GM12878 (cell line): ENCODE data around the gene DMAP1. TPM values are rescaled to one million over a fixed set of nuclear protein-coding genes. Genes with fewer than 3 reads are reported as not detected.

ENCODE experiments used
- ATAC-seq: fragments of 200-7000 bp; cut with Tn5 transposase; 3 replicates; pipeline ENCODE4 v1.9.1; 2020; ENCODE audit warnings: mild to moderate bottlenecking, moderate library complexity
- BruUV-seq: library from RNA; stranded (reverse); fragments of 400-500 nt; replicated peaks from 2 replicates; lab custom pipeline; 2021; lab: Mats Ljungman, UMichigan
- CTCF ChIA-PET: fragments of 300-600 bp; sonication (Branson Sonifier 250); formaldehyde crosslinking; extraction: SDS; loops from one replicate; lab custom pipeline; 2021; ENCODE audit warnings: inconsistent platforms; lab: Yijun Ruan, JAX
- POLR2A ChIA-PET: fragments of 350-600 bp; formaldehyde crosslinking; extraction: SDS; loops from one replicate; lab custom pipeline; 2021; ENCODE audit warnings: inconsistent platforms; lab: Charles Lee
- RAD21 ChIA-PET: fragments of 300-600 bp; sonication (Branson Sonifier 250); formaldehyde crosslinking; loops from one replicate; lab custom pipeline; 2023; ENCODE audit warnings: antibody characterized with exemption; ENCODE audit not compliant: unreplicated experiment; lab: Charles Lee
- SMC1A ChIA-PET: fragments of 300-600 bp; sonication (Branson Sonifier 250); formaldehyde crosslinking; loops from one replicate; lab custom pipeline; 2023; ENCODE audit not compliant: unreplicated experiment, uncharacterized antibody; lab: Charles Lee
- DNase-seq: peaks from one replicate; pipeline ENCODE4 v3.0.0-alpha.2; 2011; ENCODE audit warnings: low read depth, low spot score
- FAIRE-seq: peaks from 3 replicates; lab custom pipeline; 2011; peaks lifted over from hg19 to GRCh38; lab: Jason Lieb, UNC
- H2AFZ ChIP-seq: 2 replicates; pipeline ENCODE4 v1.6.0; 2011; ENCODE audit warnings: low read depth, low read length, control low read depth; ENCODE audit not compliant: control insufficient read depth
- H3K27ac ChIP-seq: 2 replicates; pipeline ENCODE4 v1.5.1; 2011; ENCODE audit warnings: control low read depth; ENCODE audit not compliant: control insufficient read depth, insufficient read depth
- H3K27me3 ChIP-seq, 2 experiments: replicated peaks in 1 of 2; 2 replicates each; pipeline versions ENCODE4 v1.6.0 to v1.6.1; 2011; ENCODE audit warnings: low read length in 1 of 2; ENCODE audit not compliant: control insufficient read depth in 2 of 2, insufficient read depth in 2 of 2
- H3K36me3 ChIP-seq, 2 experiments: 2 replicates each; pipeline ENCODE4 v1.5.1; 2011; ENCODE audit warnings: low read length in 1 of 2; ENCODE audit not compliant: control insufficient read depth in 2 of 2, insufficient read depth in 2 of 2
- H3K4me1 ChIP-seq: 2 replicates; pipeline ENCODE4 v1.6.1; 2011; ENCODE audit warnings: mild to moderate bottlenecking, low read length, moderate library complexity, mixed read lengths; ENCODE audit not compliant: control insufficient read depth, insufficient read depth
- H3K4me2 ChIP-seq: 2 replicates; pipeline ENCODE4 v1.6.0; 2011; ENCODE audit warnings: control low read depth; ENCODE audit not compliant: control insufficient read depth, insufficient read depth
- H3K4me3 ChIP-seq: fragments of 200-600 bp; sonication (generic); 2 replicates; pipeline ENCODE4 v1.5.1; 2016
- H3K79me2 ChIP-seq: 2 replicates; pipeline ENCODE4 v1.6.0; 2011; ENCODE audit warnings: low read length; ENCODE audit not compliant: control insufficient read depth, insufficient read depth
- H3K9ac ChIP-seq: 2 replicates; pipeline ENCODE4 v1.8.0; 2011; ENCODE audit warnings: low read length, control low read depth, mixed read lengths; ENCODE audit not compliant: control insufficient read depth, insufficient read depth
- H3K9me3 ChIP-seq: replicated peaks from 3 replicates; pipeline ENCODE4 v1.5.1; 2011; ENCODE audit warnings: mild to moderate bottlenecking, low read length; ENCODE audit not compliant: control insufficient read depth, insufficient read depth
- H4K20me1 ChIP-seq: 2 replicates; pipeline ENCODE4 v1.6.0; 2011; ENCODE audit not compliant: control insufficient read depth, insufficient read depth
- BRCA1 ChIP-seq: IDR thresholded peaks from 2 replicates; pipeline ENCODE4 v1.6.1; 2011; ENCODE audit warnings: low read depth, low read length, improper control_type of control experiment
- NR2F1 ChIP-seq: fragments of 450-650 bp; conservative IDR thresholded peaks from 2 replicates; pipeline ENCODE4 v1.6.1; 2017; ENCODE audit warnings: mild to moderate bottlenecking
- RAD51 ChIP-seq: fragments of 450-650 bp; IDR thresholded peaks from 2 replicates; pipeline ENCODE4 v1.6.1; 2016; ENCODE audit warnings: moderate library complexity, mild to moderate bottlenecking, inconsistent platforms
- SIX5 ChIP-seq: IDR thresholded peaks from 2 replicates; pipeline ENCODE4 v1.6.1; 2011; ENCODE audit warnings: mild to moderate bottlenecking, low read depth, low read length, moderate library complexity; ENCODE audit not compliant: severe bottlenecking
- SREBF1 ChIP-seq: IDR thresholded peaks from 2 replicates; pipeline ENCODE4 v1.6.1; 2012; ENCODE audit warnings: mild to moderate bottlenecking, low read length
- TCF12 ChIP-seq: IDR thresholded peaks from 2 replicates; pipeline ENCODE4 v1.6.1; 2011; ENCODE audit warnings: low read depth, mild to moderate bottlenecking, low read length
- ZNF622 ChIP-seq: fragments of 450-650 bp; IDR thresholded peaks from 2 replicates; pipeline ENCODE4 v1.6.1; 2017; ENCODE audit warnings: mild to moderate bottlenecking, inconsistent platforms
- WGBS: methylation state at CpG from one replicate; pipeline ENCODE4 v1.1.6; 2016; ENCODE audit warnings: low lambda C conversion rate; ENCODE audit not compliant: insufficient replicate concordance, insufficient coverage; ENCODE audit errors: missing lambda C conversion rate; 5-methylcytosine and 5-hydroxymethylcytosine counted together
- in situ Hi-C: fragments of 300-500 bp; cut with MboI; formaldehyde crosslinking; loops from 9 replicates; pipeline ENCODE4 v1.14.3; 2018; ENCODE audit warnings: mixed read lengths
- intact Hi-C: fragments of 100-400 bp; cut with micrococcal nuclease; formaldehyde crosslinking; loops from one replicate; pipeline ENCODE4 v1.14.2; 2022; ENCODE audit not compliant: unreplicated experiment
- polyA plus RNA-seq, 11 experiments: library from polyadenylated mRNA; depleted of rRNA in 4 of 11; unstranded in 6 of 11; stranded (reverse) in 5 of 11; fragments of >200 nt; fragmentation: Nextera tagmentation in 4 of 11; fragmentation: Illumina TruSeq in 1 of 11; extraction: Ambion mirVana in 4 of 11; extraction: Trizol in 1 of 11; gene quantifications; 1 replicate in 1 of 11; 2 replicates in 10 of 11; pipeline versions ENCODE4 v1.2.1 to v1.2.3, GENCODE V29; 2011 to 2016; ENCODE audit warnings: inconsistent platforms in 2 of 11, missing spikeins in 2 of 11, low read depth in 1 of 11
- total RNA-seq, 4 experiments: library from RNA; depleted of rRNA in 3 of 4; stranded (reverse); fragments of >200 nt in 3 of 4; fragmentation: Illumina TruSeq in 1 of 4; extraction: Trizol in 1 of 4; gene quantifications; 2 replicates each; pipeline versions ENCODE4 v1.2.1 to v1.2.3, GENCODE V29; 2013 to 2021
- TF ChIP-seq, protein P1 (sequence below): fragments of 450-650 bp; IDR thresholded peaks from 2 replicates; pipeline ENCODE4 v1.6.1; 2017; ENCODE audit warnings: mild to moderate bottlenecking, low read depth, inconsistent platforms; ENCODE audit not compliant: poor library complexity, severe bottlenecking

DMAP1 gene
- total and polyA plus RNA-seq, 10 of the 15 experiments (the other 5 are each of a cell fraction or from before 2014, with no cell fraction given): 1.9 to 59.1 (median 37.7) TPM

DNA sequence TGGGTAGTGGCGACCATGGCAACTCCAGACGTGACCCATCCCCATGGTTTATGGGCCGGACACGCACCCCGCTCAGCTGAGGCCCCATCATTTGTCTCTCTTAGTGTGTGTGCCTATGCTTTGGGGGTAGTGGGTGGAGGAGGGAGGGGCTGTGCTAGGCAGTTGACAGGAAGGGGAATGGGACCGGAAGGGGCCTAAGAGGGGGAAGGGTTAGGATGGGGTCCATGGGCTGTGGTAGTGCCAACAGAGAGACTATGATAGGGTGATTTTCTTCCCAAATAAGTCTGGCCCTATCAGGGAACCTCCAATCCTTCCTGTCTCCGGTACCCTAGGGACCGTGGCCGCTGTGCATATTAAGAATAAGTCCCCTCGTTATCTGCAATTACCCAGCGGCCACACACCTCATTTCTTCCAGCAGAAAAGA lies 9.9 kb downstream of the DMAP1 start:
- DNase-seq: no peak
- TF ChIP-seq SIX5: no peak
- no peak for TF ChIP-seq ZNF622
- RAD21 ChIA-PET: no interaction called here
- SMC1A ChIA-PET: no interaction called here
- Histone ChIP-seq H3K9ac (no peak overlapping the region), H3K4me1 (peaks cover 7% of the 10 kb centered on the region), H3K36me3 (peaks cover 4 to 24% of the 10 kb centered on the region in 2 experiments; a peak in 3 of 4 replicates), H3K9me3 (no peaks in the 10 kb centered on the region), H3K4me2 (no peak overlapping the region), H4K20me1 (no peaks in the 10 kb centered on the region), H3K27ac (no peak overlapping the region), H3K27me3 (no peaks in the 10 kb centered on the region), H2AFZ (no peak overlapping the region), H3K79me2 (no peaks in the 10 kb centered on the region), H3K4me3 (no peak overlapping the region)
- CTCF ChIA-PET: no interaction called here
- POLR2A ChIA-PET: no interaction called here
- 88% methylated on average over 11 of the region's 11 CpGs for WGBS
- in situ Hi-C loops (no loop called here), intact Hi-C loops (no loop called here)
- ATAC-seq: no peak
- FAIRE-seq: no peak
- no TSS peak for BruUV-seq

DNA sequence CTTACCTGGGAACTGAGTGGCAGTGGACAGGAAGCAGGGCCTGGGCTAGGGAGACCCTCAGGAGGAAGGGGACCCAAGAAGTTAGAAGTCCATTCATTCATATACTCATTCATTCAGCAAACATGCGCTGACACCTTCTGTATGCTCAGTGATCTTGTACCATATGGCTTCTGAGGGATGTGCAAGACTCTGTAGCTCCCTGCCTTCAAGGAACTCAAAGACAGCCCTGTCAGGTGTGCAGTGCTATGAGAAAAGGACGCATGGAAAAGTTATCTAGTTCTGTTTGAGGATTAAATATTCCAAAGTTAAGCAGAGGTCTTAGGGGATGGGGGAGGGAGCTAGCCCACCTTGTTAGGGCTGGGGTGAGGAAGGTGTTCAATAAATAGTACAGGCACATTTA lies 12.5 kb downstream of the DMAP1 start:
- H3K79me2 ChIP-seq: no peaks in the 10 kb centered on the region
- no peaks in the 10 kb centered on the region for H3K27me3 ChIP-seq
- no peak for TF ChIP-seq RAD51
- TF ChIP-seq, protein P1, sequence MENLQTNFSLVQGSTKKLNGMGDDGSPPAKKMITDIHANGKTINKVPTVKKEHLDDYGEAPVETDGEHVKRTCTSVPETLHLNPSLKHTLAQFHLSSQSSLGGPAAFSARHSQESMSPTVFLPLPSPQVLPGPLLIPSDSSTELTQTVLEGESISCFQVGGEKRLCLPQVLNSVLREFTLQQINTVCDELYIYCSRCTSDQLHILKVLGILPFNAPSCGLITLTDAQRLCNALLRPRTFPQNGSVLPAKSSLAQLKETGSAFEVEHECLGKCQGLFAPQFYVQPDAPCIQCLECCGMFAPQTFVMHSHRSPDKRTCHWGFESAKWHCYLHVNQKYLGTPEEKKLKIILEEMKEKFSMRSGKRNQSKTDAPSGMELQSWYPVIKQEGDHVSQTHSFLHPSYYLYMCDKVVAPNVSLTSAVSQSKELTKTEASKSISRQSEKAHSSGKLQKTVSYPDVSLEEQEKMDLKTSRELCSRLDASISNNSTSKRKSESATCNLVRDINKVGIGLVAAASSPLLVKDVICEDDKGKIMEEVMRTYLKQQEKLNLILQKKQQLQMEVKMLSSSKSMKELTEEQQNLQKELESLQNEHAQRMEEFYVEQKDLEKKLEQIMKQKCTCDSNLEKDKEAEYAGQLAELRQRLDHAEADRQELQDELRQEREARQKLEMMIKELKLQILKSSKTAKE: no peak
- no peak for TF ChIP-seq SREBF1
- no peak for TF ChIP-seq BRCA1
- no peak for TF ChIP-seq NR2F1
- TF ChIP-seq TCF12: no peak
- 50% methylated on average over 2 of the region's 2 CpGs for WGBS
- no peaks in the 10 kb centered on the region for H3K9me3 ChIP-seq
- ChIA-PET SMC1A (interaction anchor here (1.6 to 2.5 kb wide), 2 partner anchors 8 to 13 kb away, joined by 5 to 8 read pairs; partner anchors contain the start of gene DMAP1), CTCF (interaction anchor here (1.2 to 3.2 kb wide), 2 partner anchors 8 to 13 kb away, joined by 4 to 20 read pairs; partner anchors contain the start of gene DMAP1), RAD21 (no interaction called here), POLR2A (no interaction called here)
- DNase-seq (no peak), FAIRE-seq (no peak), ATAC-seq (no peak)
- in situ Hi-C loops: no loop called here
- H3K4me2 ChIP-seq: no peak overlapping the region
- H3K9ac ChIP-seq: no peak overlapping the region
- intact Hi-C loops: no loop called here
- peaks cover 4% of the 10 kb centered on the region for H3K4me1 ChIP-seq
- no TSS peak for BruUV-seq
- H3K4me3 ChIP-seq: no peak overlapping the region
- peaks cover 0 to 6% of the 10 kb centered on the region in 2 experiments; a peak in 3 of 4 replicates for H3K36me3 ChIP-seq
- H2AFZ ChIP-seq: no peak overlapping the region
- H3K27ac ChIP-seq: no peak overlapping the region
- no peaks in the 10 kb centered on the region for H4K20me1 ChIP-seq
